Activated CD4-positive, alpha-beta T cell treated with anti-CD3 and anti-CD28 coated beads, Interleukin-2, amount 50 U/mL, for 4 hours (primary cell): ENCODE measurements around the gene ZSWIM1.
"Not testable (repeated sequence)": the region's sequence is repeated elsewhere in the genome, so short reads cannot be mapped to it uniquely, and the experiment has no call there.

Experiments
- DNase-seq, 2 experiments: peaks; one replicate each; pipeline ENCODE4 v3.0.0-alpha.2; 2020

Gene ZSWIM1

GRCh38 chr20:45909817-45910669 is 29.0 kb downstream of the ZSWIM1 start:
- no peak for DNase-seq

DNA sequence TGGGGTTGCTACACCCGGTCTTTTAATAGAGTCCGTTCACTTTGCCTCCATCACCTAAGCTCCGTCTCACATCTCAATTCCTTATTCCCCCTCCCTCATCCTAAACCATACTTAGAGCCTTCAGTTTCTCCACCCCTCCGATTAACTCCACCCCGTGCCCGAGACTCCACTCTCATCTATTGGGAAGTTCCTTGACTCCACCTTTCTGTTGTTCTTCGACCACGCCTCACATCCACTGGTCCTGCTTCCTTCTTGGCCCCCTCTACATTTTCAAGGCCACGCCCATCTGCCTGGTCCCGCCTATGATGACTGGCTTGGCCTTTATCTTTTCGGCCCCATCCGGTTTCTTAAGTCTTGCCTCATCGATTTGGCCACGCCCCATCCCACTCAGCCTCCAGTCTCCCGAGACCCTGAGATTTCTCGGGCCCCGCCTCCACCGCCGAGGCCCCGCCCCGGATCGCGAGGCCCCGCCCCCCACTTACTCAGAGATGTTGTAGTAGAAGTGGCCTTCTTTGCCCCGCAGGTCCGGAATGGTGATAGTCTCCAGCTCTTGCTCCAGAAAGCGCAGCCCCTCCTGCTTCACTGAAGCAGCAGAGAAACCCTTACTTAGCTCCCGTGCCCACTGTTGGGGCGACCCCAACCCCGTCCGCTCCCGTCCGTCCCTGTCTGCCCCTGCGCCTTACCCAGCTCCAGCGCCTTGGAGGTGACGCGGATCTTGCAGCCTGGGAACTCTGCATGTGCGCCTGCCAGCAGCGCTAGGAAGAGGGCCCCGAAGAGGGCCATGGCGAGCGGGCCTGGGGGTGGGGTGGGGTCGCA is 29.9 kb downstream of the ZSWIM1 start:
- DNase-seq = peak; percentile 85 to 88

GRCh38 chr20:45911486-45912343 is 30.7 kb downstream of the ZSWIM1 start, which contains the start of gene PLTP:
PLTP (minus strand) TSS chr20:45912155; CDS start chr20:45911452, 703 bp downstream.
- no peak for DNase-seq

DNA sequence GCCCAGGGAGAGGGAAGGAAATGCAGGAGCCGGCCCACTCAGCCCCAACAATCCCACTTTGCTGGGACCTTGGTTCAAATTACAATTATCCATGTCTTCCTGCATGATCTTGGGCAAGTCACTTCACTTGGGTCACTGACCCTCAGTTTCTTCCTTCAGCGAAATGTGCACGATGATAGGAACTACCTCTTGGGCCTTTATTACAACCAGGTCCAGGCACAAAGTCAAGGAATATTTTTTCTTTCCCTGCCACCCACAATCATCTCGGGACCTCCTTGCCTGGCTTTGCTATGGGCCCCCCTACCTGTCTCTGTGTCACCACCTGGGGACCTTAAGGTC is 31.3 kb downstream of the ZSWIM1 start:
- no peak for DNase-seq

DNA sequence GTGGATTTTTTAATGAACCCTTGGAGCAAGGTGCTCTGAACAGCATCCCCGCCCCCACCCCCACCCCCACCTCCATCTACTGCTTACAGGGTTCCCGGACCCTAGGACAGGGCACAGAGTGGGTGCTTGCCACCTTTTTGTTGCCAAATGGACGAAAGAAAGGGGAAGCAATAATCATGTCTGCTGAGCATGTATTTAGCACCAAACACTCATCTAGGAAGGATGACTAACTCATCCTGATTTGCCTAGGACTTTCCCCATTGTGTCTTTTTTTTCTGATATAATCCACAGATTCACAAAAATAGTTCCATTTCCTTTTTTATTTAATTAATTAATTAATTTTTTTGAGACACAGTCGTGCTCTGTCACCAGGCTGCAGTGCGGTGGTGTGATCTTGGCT is 32.1 kb downstream of the ZSWIM1 start:
- no peak for DNase-seq

- DNase-seq = no peak
Observed at GRCh38 chr20:45917790-45918141, 36.7 kb downstream of the ZSWIM1 start.

GRCh38 chr20:45918182-45918737 is 37.2 kb downstream of the ZSWIM1 start:
- no peak for DNase-seq

DNA sequence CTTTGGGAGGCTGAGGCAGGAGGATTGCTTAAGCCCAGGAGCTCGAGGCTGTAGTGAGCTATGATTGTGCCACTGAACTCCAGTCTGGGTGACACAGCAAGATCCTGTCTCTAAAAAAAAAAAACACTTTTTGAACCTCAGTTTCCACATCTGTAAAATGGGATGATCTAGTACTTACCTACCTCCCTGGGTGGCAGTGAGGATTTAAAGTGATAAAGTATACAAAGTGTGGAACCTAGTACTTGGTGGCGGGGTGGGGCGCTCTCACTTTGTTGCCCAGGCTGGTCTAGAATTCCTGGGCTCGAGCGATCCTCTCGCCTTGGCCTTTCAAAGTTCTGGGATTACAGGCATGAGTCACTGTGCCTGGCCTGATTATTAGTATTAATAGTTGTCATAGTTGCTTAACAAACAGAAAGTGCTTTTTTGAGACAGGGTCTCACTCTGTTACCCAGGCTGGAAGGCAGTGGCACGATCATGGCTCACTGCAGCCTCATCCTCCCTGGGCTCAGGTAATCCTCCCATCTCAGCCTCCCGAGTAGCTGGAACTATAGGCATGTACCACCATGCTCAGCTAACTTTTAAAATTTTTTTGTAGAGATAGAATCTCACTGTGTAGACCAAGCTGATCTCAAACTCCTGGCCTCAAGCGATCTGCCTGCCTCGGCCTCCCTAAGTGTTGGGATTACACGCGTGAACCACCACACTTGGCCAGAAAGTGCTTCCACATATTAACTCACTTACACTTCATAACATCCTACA is 37.9 kb downstream of the ZSWIM1 start:
- DNase-seq = no peak

DNA sequence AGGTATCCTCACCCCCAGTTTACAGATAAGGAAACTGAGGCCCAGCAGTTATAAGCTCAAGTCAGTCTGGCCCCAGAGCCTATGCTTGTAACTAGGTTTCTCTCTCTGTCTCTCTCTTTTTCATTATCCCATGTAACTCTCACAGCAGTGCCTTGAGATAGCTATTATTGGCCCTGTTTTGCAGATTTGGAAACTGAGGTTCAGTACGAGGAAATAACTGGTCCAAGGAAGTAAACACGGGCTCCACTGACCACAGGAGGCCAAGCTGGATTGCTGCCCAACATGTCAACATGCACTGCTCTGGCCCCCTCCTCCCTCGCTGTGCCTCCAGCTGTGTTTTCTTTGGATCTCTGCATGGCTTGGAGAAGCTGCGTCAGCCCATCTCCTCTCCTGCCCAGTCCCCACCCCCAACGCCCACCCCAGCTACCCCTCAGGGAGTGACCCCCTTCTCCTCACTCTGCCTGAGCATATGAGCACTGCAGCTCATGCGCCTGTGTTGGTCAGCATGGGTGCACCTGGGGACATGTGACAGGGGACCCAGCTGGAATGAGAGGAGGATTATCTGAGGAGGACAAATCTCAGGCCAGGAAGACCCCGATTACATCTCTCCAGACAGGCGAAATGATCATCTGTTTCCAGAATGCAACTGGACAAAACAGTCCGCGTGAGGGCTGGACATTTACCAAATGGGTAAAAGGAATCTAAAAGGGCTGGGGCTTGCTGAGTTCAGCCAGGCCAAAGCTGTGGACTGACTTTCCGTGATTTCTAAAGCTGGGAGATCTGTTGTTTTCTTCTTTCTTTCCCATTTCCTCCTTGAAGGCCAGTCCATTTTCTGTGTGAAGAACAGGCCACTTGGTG is 38.7 kb downstream of the ZSWIM1 start:
- DNase-seq = no peak

GRCh38 chr20:45920462-45921336 is 39.7 kb downstream of the ZSWIM1 start:
- no peak for DNase-seq

DNA sequence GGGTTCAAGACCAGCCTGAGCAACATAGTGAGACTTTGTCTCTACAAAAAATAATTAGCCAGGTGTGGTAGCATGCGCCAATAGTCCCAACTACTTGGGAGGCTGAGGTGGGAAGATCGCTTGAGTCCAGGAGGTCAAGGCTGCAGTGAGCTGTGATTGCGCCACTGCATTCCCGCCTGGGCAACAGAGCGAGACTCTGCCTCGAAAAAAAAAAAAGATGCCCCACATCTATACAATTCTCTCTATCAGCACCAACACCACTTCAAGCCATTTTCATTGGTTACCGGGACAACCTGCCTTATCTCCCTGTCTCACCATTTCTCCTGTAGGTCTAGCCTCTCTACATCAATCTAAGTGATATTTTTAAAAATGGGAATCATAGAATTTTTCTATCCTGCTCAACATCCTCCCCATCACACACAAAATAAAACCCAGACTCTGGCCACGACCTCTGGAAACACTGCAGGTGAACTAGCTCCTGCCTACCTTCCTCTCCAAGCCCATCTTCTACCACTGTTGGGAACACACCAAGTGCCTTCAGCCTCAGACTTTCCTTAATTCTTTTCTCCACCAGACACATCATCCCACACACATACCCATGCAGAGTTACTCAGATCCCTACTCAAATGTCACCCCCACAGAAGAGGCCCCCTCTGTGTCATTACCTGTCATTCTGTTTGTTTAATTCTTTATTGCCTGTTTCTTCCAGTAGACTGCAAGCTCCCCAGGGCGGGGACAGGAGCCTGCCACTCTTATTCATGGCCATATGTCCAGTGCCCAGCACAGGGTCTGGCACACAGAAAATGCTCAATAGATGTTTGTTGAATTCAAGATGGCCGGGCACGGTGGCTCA is 40.5 kb downstream of the ZSWIM1 start:
- no peak for DNase-seq

- DNase-seq = no peak
Observed at GRCh38 chr20:45924391-45925261, 43.6 kb downstream of the ZSWIM1 start.

DNA sequence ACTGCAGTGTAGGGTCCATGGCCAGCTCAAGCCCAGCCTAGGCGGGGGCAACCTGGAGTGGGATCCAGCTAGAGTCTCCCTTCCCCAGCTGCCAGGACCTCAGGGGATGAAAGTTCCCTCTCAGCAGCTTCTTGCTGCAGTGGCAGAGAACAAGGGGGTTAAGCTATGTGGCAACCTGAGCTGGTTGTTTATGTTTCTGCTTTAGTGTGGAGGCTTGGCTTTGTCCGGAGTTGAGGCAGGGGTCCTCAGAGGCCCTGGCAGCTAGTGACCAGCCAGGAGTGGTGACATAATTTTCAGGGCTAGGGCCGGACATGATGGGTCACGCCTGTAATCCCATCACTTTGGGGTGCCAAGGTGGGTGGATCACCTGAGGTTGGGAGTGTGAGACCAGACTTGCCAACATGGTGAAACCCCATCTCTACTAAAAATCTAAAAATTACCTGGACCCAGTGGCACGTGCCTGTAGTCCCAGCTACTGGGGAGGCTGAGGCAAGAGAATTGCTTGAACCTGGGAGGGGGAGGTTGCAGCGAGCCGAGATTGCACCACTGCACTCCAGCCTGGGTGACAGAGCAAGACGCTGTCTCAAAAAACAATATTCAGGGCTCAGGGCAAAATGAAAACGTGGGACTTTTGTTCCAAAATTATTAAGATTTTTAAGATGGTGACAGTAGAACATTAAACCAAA is 44.9 kb downstream of the ZSWIM1 start:
- no peak for DNase-seq

GRCh38 chr20:45926731-45927070 is 45.7 kb downstream of the ZSWIM1 start:
- DNase-seq = no peak

- DNase-seq = no peak
Observed at GRCh38 chr20:45927071-45927878, 46.2 kb downstream of the ZSWIM1 start.

DNA sequence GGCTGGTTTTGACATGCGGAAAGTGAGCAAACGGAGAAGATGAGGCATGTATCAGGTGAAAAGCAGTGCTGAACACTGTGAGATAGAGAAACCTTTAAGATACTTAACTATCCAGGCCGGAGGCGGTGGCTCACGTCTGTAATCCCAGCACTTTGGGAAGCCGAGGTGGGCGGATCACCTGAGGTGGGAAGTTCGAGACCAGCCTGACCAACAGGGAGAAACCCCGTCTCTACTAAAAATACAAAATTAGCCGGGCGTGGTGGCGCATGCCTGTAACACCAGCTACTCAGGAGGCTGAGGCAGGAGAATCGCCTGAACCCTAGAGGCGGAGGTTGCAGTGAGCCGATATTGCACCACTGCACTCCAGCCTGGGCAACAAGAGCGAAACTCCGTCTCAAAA is 50.7 kb downstream of the ZSWIM1 start:
- not testable (repeated sequence) for DNase-seq
